GM12878 (cell line): ENCODE data around the gene NLRC5. TPM values are rescaled to one million over a fixed set of nuclear protein-coding genes. Genes with fewer than 3 reads are reported as not detected.

Source experiments
- ATAC-seq: fragments of 200-7000 bp; cut with Tn5 transposase; 3 replicates; pipeline ENCODE4 v1.9.1; 2020; ENCODE audit warnings: mild to moderate bottlenecking, moderate library complexity
- BruUV-seq: library from RNA; stranded (reverse); fragments of 400-500 nt; replicated peaks from 2 replicates; lab custom pipeline; 2021; lab: Mats Ljungman, UMichigan
- CTCF ChIA-PET: fragments of 300-600 bp; sonication (Branson Sonifier 250); formaldehyde crosslinking; extraction: SDS; loops from one replicate; lab custom pipeline; 2021; ENCODE audit warnings: inconsistent platforms; lab: Yijun Ruan, JAX
- POLR2A ChIA-PET: fragments of 350-600 bp; formaldehyde crosslinking; extraction: SDS; loops from one replicate; lab custom pipeline; 2021; ENCODE audit warnings: inconsistent platforms; lab: Charles Lee
- RAD21 ChIA-PET: fragments of 300-600 bp; sonication (Branson Sonifier 250); formaldehyde crosslinking; loops from one replicate; lab custom pipeline; 2023; ENCODE audit warnings: antibody characterized with exemption; ENCODE audit not compliant: unreplicated experiment; lab: Charles Lee
- SMC1A ChIA-PET: fragments of 300-600 bp; sonication (Branson Sonifier 250); formaldehyde crosslinking; loops from one replicate; lab custom pipeline; 2023; ENCODE audit not compliant: unreplicated experiment, uncharacterized antibody; lab: Charles Lee
- DNase-seq: peaks from one replicate; pipeline ENCODE4 v3.0.0-alpha.2; 2011; ENCODE audit warnings: low read depth, low spot score
- FAIRE-seq: peaks from 3 replicates; lab custom pipeline; 2011; peaks lifted over from hg19 to GRCh38; lab: Jason Lieb, UNC
- H2AFZ ChIP-seq: 2 replicates; pipeline ENCODE4 v1.6.0; 2011; ENCODE audit warnings: low read depth, low read length, control low read depth; ENCODE audit not compliant: control insufficient read depth
- H3K27ac ChIP-seq: 2 replicates; pipeline ENCODE4 v1.5.1; 2011; ENCODE audit warnings: control low read depth; ENCODE audit not compliant: control insufficient read depth, insufficient read depth
- H3K27me3 ChIP-seq, 2 experiments: replicated peaks in 1 of 2; 2 replicates each; pipeline versions ENCODE4 v1.6.0 to v1.6.1; 2011; ENCODE audit warnings: low read length in 1 of 2; ENCODE audit not compliant: control insufficient read depth in 2 of 2, insufficient read depth in 2 of 2
- H3K36me3 ChIP-seq, 2 experiments: 2 replicates each; pipeline ENCODE4 v1.5.1; 2011; ENCODE audit warnings: low read length in 1 of 2; ENCODE audit not compliant: control insufficient read depth in 2 of 2, insufficient read depth in 2 of 2
- H3K4me1 ChIP-seq: 2 replicates; pipeline ENCODE4 v1.6.1; 2011; ENCODE audit warnings: mild to moderate bottlenecking, low read length, moderate library complexity, mixed read lengths; ENCODE audit not compliant: control insufficient read depth, insufficient read depth
- H3K4me2 ChIP-seq: 2 replicates; pipeline ENCODE4 v1.6.0; 2011; ENCODE audit warnings: control low read depth; ENCODE audit not compliant: control insufficient read depth, insufficient read depth
- H3K4me3 ChIP-seq: fragments of 200-600 bp; sonication (generic); 2 replicates; pipeline ENCODE4 v1.5.1; 2016
- H3K79me2 ChIP-seq: 2 replicates; pipeline ENCODE4 v1.6.0; 2011; ENCODE audit warnings: low read length; ENCODE audit not compliant: control insufficient read depth, insufficient read depth
- H3K9ac ChIP-seq: 2 replicates; pipeline ENCODE4 v1.8.0; 2011; ENCODE audit warnings: low read length, control low read depth, mixed read lengths; ENCODE audit not compliant: control insufficient read depth, insufficient read depth
- H3K9me3 ChIP-seq: replicated peaks from 3 replicates; pipeline ENCODE4 v1.5.1; 2011; ENCODE audit warnings: mild to moderate bottlenecking, low read length; ENCODE audit not compliant: control insufficient read depth, insufficient read depth
- H4K20me1 ChIP-seq: 2 replicates; pipeline ENCODE4 v1.6.0; 2011; ENCODE audit not compliant: control insufficient read depth, insufficient read depth
- HDAC2 ChIP-seq: fragments of 200-600 bp; sonication (generic); IDR thresholded peaks from 2 replicates; pipeline ENCODE4 v1.6.1; 2017
- USF2 ChIP-seq: IDR thresholded peaks from 2 replicates; pipeline ENCODE4 v1.6.1; 2011; ENCODE audit warnings: low read depth, low read length, improper control_type of control experiment, borderline replicate concordance
- YY1 ChIP-seq: IDR thresholded peaks from 2 replicates; pipeline ENCODE4 v1.6.1; 2011; ENCODE audit warnings: low read depth, mild to moderate bottlenecking, low read length
- ZNF274 ChIP-seq: IDR thresholded peaks from one replicate; pipeline ENCODE4 v1.8.0; 2011; ENCODE audit not compliant: insufficient read length, insufficient read depth
- WGBS: methylation state at CpG from one replicate; pipeline ENCODE4 v1.1.6; 2016; ENCODE audit warnings: low lambda C conversion rate; ENCODE audit not compliant: insufficient replicate concordance, insufficient coverage; ENCODE audit errors: missing lambda C conversion rate; 5-methylcytosine and 5-hydroxymethylcytosine counted together
- in situ Hi-C: fragments of 300-500 bp; cut with MboI; formaldehyde crosslinking; loops from 9 replicates; pipeline ENCODE4 v1.14.3; 2018; ENCODE audit warnings: mixed read lengths
- intact Hi-C: fragments of 100-400 bp; cut with micrococcal nuclease; formaldehyde crosslinking; loops from one replicate; pipeline ENCODE4 v1.14.2; 2022; ENCODE audit not compliant: unreplicated experiment
- polyA plus RNA-seq, 11 experiments: library from polyadenylated mRNA; depleted of rRNA in 4 of 11; unstranded in 6 of 11; stranded (reverse) in 5 of 11; fragments of >200 nt; fragmentation: Nextera tagmentation in 4 of 11; fragmentation: Illumina TruSeq in 1 of 11; extraction: Ambion mirVana in 4 of 11; extraction: Trizol in 1 of 11; gene quantifications; 1 replicate in 1 of 11; 2 replicates in 10 of 11; pipeline versions ENCODE4 v1.2.1 to v1.2.3, GENCODE V29; 2011 to 2016; ENCODE audit warnings: inconsistent platforms in 2 of 11, missing spikeins in 2 of 11, low read depth in 1 of 11
- total RNA-seq, 4 experiments: library from RNA; depleted of rRNA in 3 of 4; stranded (reverse); fragments of >200 nt in 3 of 4; fragmentation: Illumina TruSeq in 1 of 4; extraction: Trizol in 1 of 4; gene quantifications; 2 replicates each; pipeline versions ENCODE4 v1.2.1 to v1.2.3, GENCODE V29; 2013 to 2021
- TF ChIP-seq, protein P1 (sequence below): fragments of 450-650 bp; IDR thresholded peaks from 2 replicates; pipeline ENCODE4 v1.6.1; 2016; ENCODE audit warnings: mild to moderate bottlenecking

Gene NLRC5
- total and polyA plus RNA-seq, 10 of the 15 experiments (the other 5 are each of a cell fraction or from before 2014, with no cell fraction given), result 13.1 to 105 (median 57.3) TPM

- WGBS, result 30% methylated on average over 2 of the region's 2 CpGs
- H3K36me3 ChIP-seq, result no peaks in the 10 kb centered on the region; a peak in 1 of 4 replicates
- no peak for FAIRE-seq
- no peaks in the 10 kb centered on the region for H3K27me3 ChIP-seq
- ChIA-PET SMC1A (interaction anchor here (0.8 to 20.8 kb wide), 14 partner anchors 10 to 78 kb away, joined by 3 to 604 read pairs (median 3); partner anchors contain the start of genes CETP, HERPUD1 and NLRC5), POLR2A (interaction anchor here (0.6 to 6.6 kb wide), 11 partner anchors 10 to 322 kb away, joined by 3 to 40 read pairs (median 10); partner anchors contain the start of gene NLRC5), CTCF (interaction anchor here (0.6 to 4.8 kb wide), 14 partner anchors 10 to 183 kb away, joined by 3 to 21 read pairs (median 7); no protein-coding TSS in a partner anchor), RAD21 (interaction anchor here (1.1 to 22.0 kb wide), 9 partner anchors 10 to 76 kb away, joined by 3 to 473 read pairs (median 7); partner anchors contain the start of gene NLRC5)
- in situ Hi-C loops (no loop called here), intact Hi-C loops (no loop called here)
- H3K9ac ChIP-seq, result no peak overlapping the region
- no peak overlapping the region for H3K4me2 ChIP-seq
- H3K4me3 ChIP-seq, result no peak overlapping the region
- H3K9me3 ChIP-seq, result no peaks in the 10 kb centered on the region
- H4K20me1 ChIP-seq, result no peaks in the 10 kb centered on the region
- no peak for ATAC-seq
- TF ChIP-seq USF2 (no peak), ZNF274 (no peak), YY1 (0 out of 2 replicates have a peak, but pooled peaks have one; percentile 16)
- H3K79me2 ChIP-seq, result peaks cover 50% of the 10 kb centered on the region
- BruUV-seq, result no TSS peak
- peaks cover 72% of the 10 kb centered on the region for H3K4me1 ChIP-seq
- no peak overlapping the region for H2AFZ ChIP-seq
- peak overlapping the region; percentile 13; the same call in 1 of the 2 replicates for H3K27ac ChIP-seq
- no peak for DNase-seq
Observed at GRCh38 chr16:57009643-57010170, 20.4 kb downstream of the NLRC5 start.

- ChIA-PET SMC1A (interaction anchor here (1.5 to 20.8 kb wide), 7 partner anchors 13 to 38 kb away, joined by 6 to 604 read pairs (median 8); partner anchors contain the start of genes CETP and NLRC5), POLR2A (interaction anchor here (1.2 to 6.6 kb wide), 6 partner anchors 17 to 46 kb away, joined by 4 to 40 read pairs (median 4); partner anchors contain the start of gene NLRC5), CTCF (interaction anchor here (1.1 to 4.8 kb wide), 7 partner anchors 8 to 47 kb away, joined by 4 to 21 read pairs (median 5); no protein-coding TSS in a partner anchor), RAD21 (interaction anchor here (0.7 to 22.0 kb wide), 4 partner anchors 13 to 33 kb away, joined by 3 to 473 read pairs (median 20); partner anchors contain the start of gene NLRC5)
- 95% methylated on average over 13 of the region's 13 CpGs for WGBS
- TF ChIP-seq HDAC2, result no peak
- TF ChIP-seq, protein P1, sequence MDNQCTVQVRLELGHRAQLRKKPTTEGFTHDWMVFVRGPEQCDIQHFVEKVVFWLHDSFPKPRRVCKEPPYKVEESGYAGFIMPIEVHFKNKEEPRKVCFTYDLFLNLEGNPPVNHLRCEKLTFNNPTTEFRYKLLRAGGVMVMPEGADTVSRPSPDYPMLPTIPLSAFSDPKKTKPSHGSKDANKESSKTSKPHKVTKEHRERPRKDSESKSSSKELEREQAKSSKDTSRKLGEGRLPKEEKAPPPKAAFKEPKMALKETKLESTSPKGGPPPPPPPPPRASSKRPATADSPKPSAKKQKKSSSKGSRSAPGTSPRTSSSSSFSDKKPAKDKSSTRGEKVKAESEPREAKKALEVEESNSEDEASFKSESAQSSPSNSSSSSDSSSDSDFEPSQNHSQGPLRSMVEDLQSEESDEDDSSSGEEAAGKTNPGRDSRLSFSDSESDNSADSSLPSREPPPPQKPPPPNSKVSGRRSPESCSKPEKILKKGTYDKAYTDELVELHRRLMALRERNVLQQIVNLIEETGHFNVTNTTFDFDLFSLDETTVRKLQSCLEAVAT, result peak; percentile 61; the same call in 1 of the 2 replicates
- H3K4me1 ChIP-seq, result peaks cover 55% of the 10 kb centered on the region
- no peak overlapping the region for H3K4me3 ChIP-seq
- H3K9me3 ChIP-seq, result no peaks in the 10 kb centered on the region
- no peaks in the 10 kb centered on the region for H4K20me1 ChIP-seq
- FAIRE-seq (no peak), ATAC-seq (no peak), DNase-seq (no peak)
- in situ Hi-C loops (no loop called here), intact Hi-C loops (no loop called here)
- no peak overlapping the region for H3K9ac ChIP-seq
- peaks cover 47% of the 10 kb centered on the region for H3K79me2 ChIP-seq
- BruUV-seq, result no TSS peak
- H2AFZ ChIP-seq, result no peak overlapping the region
- H3K36me3 ChIP-seq, result peaks cover 4 to 5% of the 10 kb centered on the region in 2 experiments
- no peak overlapping the region for H3K4me2 ChIP-seq
- H3K27me3 ChIP-seq, result no peaks in the 10 kb centered on the region
- H3K27ac ChIP-seq, result peak overlapping the region; percentile 67; the same call in 1 of the 2 replicates
Observed at GRCh38 chr16:57012353-57012752, 23.0 kb downstream of the NLRC5 start.
